H1 (cell line): ENCODE results near the gene TTPAL. TPM values are rescaled to one million over a fixed set of nuclear protein-coding genes. Genes with fewer than 3 reads are reported as not detected.

Experiments used
- CTCF ChIA-PET: fragments of 300-600 bp; sonication (Branson Sonifier 250); formaldehyde crosslinking; loops from one replicate; lab custom pipeline; 2021; ENCODE audit not compliant: partially characterized antibody; lab: Charles Lee
- POLR2A ChIA-PET: fragments of 300-600 bp; sonication (Branson Sonifier 250); formaldehyde crosslinking; loops from one replicate; lab custom pipeline; 2021; ENCODE audit warnings: inconsistent platforms; ENCODE audit not compliant: partially characterized antibody; lab: Charles Lee
- DNase-seq, 2 experiments: peaks; one replicate each; pipeline versions ENCODE4 v3.0.0 to v3.0.0-alpha.2; 2010 to 2022; ENCODE audit warnings: low spot score in 2 of 2, low read depth in 1 of 2, mixed read lengths in 1 of 2
- FAIRE-seq: peaks from 2 replicates; lab custom pipeline; 2011; peaks lifted over from hg19 to GRCh38; lab: Jason Lieb, UNC
- H2AFZ ChIP-seq: 2 replicates; pipeline ENCODE4 v1.8.1; 2012; ENCODE audit warnings: low read length, inconsistent platforms
- H2AK5ac ChIP-seq: 2 replicates; pipeline ENCODE4 v1.6.1; 2013; ENCODE audit warnings: low read depth, low read length
- H2BK120ac ChIP-seq: replicated peaks from 2 replicates; pipeline ENCODE3; 2013; ENCODE audit warnings: low read depth, low read length, inconsistent platforms
- H2BK12ac ChIP-seq: 2 replicates; pipeline ENCODE4 v1.6.1; 2013; ENCODE audit warnings: low read depth, low read length
- H2BK15ac ChIP-seq: 2 replicates; pipeline ENCODE4 v1.6.1; 2013; ENCODE audit warnings: low read length
- H2BK20ac ChIP-seq: 2 replicates; pipeline ENCODE4 v1.6.1; 2013; ENCODE audit warnings: low read length
- H2BK5ac ChIP-seq: 2 replicates; pipeline ENCODE4 v1.6.1; 2013; ENCODE audit warnings: low read depth, low read length
- H3K14ac ChIP-seq: 2 replicates; pipeline ENCODE4 v1.6.1; 2013; ENCODE audit warnings: inconsistent platforms; ENCODE audit not compliant: insufficient read length
- H3K18ac ChIP-seq: 2 replicates; pipeline ENCODE4 v1.6.1; 2013; ENCODE audit warnings: low read length; ENCODE audit errors: extremely low read depth
- H3K23ac ChIP-seq: 2 replicates; pipeline ENCODE4 v1.6.1; 2013; ENCODE audit warnings: inconsistent platforms; ENCODE audit not compliant: insufficient read length
- H3K23me2 ChIP-seq: 2 replicates; pipeline ENCODE4 v1.6.1; 2013; ENCODE audit warnings: low read depth, low read length
- H3K27ac ChIP-seq: 2 replicates; pipeline ENCODE4 v1.6.1; 2011; ENCODE audit warnings: low read depth, low read length, inconsistent platforms
- H3K27me3 ChIP-seq, 4 experiments: replicated peaks in 1 of 4; 1 replicate in 1 of 4; 2 replicates in 3 of 4; pipeline versions ENCODE4 v1.6.1 to v1.8.1; 2011 to 2013; ENCODE audit warnings: low read length in 3 of 4, mild to moderate bottlenecking in 3 of 4, inconsistent platforms in 2 of 4, mixed read lengths in 2 of 4, moderate library complexity in 1 of 4; ENCODE audit not compliant: control insufficient read depth in 3 of 4, insufficient read depth in 3 of 4; ENCODE audit errors: extremely low read depth in 1 of 4
- H3K36me3 ChIP-seq, 4 experiments: 2 replicates each; pipeline versions ENCODE4 v1.6.1 to v1.8.1; 2011 to 2013; ENCODE audit warnings: mild to moderate bottlenecking in 4 of 4, low read length in 3 of 4, moderate library complexity in 2 of 4, control low read depth in 1 of 4, inconsistent platforms in 1 of 4; ENCODE audit not compliant: insufficient read depth in 4 of 4, control insufficient read depth in 2 of 4
- H3K4ac ChIP-seq: replicated peaks from 2 replicates; pipeline ENCODE3; 2013; ENCODE audit warnings: low read length, low read depth, mixed read lengths, inconsistent platforms; ENCODE audit not compliant: insufficient read length
- H3K4me1 ChIP-seq, 4 experiments: replicated peaks in 1 of 4; 1 replicate in 1 of 4; 2 replicates in 3 of 4; pipeline versions ENCODE4 v1.6.1 to v1.8.1; 2011 to 2013; ENCODE audit warnings: low read length in 3 of 4, inconsistent platforms in 2 of 4, mixed read lengths in 1 of 4; ENCODE audit not compliant: insufficient read depth in 4 of 4, control insufficient read depth in 3 of 4
- H3K4me2 ChIP-seq, 2 experiments: 2 replicates each; pipeline versions ENCODE4 v1.6.1 to v1.8.1; 2011 to 2013; ENCODE audit warnings: low read depth in 2 of 2, low read length in 2 of 2, control low read depth in 1 of 2, inconsistent platforms in 1 of 2, mild to moderate bottlenecking in 1 of 2; ENCODE audit not compliant: insufficient read depth in 1 of 2
- H3K4me3 ChIP-seq, 4 experiments: fragments of 200-600, 300-600 bp in 1 of 4; sonication (generic), shearing (Covaris generic), sonication (Bioruptor Twin) in 1 of 4; 2 replicates each; pipeline versions ENCODE4 v1.5.1 to v1.8.1; 2011 to 2016; ENCODE audit warnings: low read length in 4 of 4, low read depth in 3 of 4, control low read depth in 2 of 4, inconsistent platforms in 2 of 4, mild to moderate bottlenecking in 2 of 4, mixed read lengths in 1 of 4, moderate library complexity in 1 of 4; ENCODE audit not compliant: insufficient read depth in 2 of 4; ENCODE audit errors: extremely low read depth in 1 of 4
- H3K56ac ChIP-seq: replicated peaks from 2 replicates; pipeline ENCODE3; 2013; ENCODE audit warnings: low read depth, mild to moderate bottlenecking, mixed read lengths, low read length, inconsistent platforms; ENCODE audit not compliant: insufficient read length
- H3K79me1 ChIP-seq: 2 replicates; pipeline ENCODE4 v1.6.1; 2013; ENCODE audit warnings: low read depth, low read length, control low read depth
- H3K79me2 ChIP-seq, 2 experiments: 2 replicates each; pipeline versions ENCODE4 v1.6.1 to v1.8.1; 2012 to 2013; ENCODE audit warnings: low read length in 2 of 2, mild to moderate bottlenecking in 2 of 2, inconsistent platforms in 1 of 2; ENCODE audit not compliant: insufficient read depth in 2 of 2, control insufficient read depth in 1 of 2
- H3K9ac ChIP-seq, 4 experiments: replicated peaks in 1 of 4; 1 replicate in 1 of 4; 2 replicates in 3 of 4; pipeline versions ENCODE4 v1.6.1 to v1.8.1; 2011 to 2013; ENCODE audit warnings: low read depth in 3 of 4, low read length in 3 of 4, control low read depth in 2 of 4, mild to moderate bottlenecking in 2 of 4, moderate library complexity in 2 of 4, inconsistent platforms in 1 of 4; ENCODE audit errors: extremely low read depth in 1 of 4
- H3K9me3 ChIP-seq, 2 experiments: 2 replicates each; pipeline versions ENCODE4 v1.6.1 to v1.8.1; 2012 to 2013; ENCODE audit warnings: mild to moderate bottlenecking in 2 of 2, moderate library complexity in 2 of 2, control low read depth in 1 of 2, inconsistent platforms in 1 of 2, low read depth in 1 of 2, low read length in 1 of 2, mixed read lengths in 1 of 2; ENCODE audit not compliant: insufficient read depth in 2 of 2
- H4K20me1 ChIP-seq, 2 experiments: replicated peaks in 1 of 2; 2 replicates each; pipeline versions ENCODE3 to v1.8.1; 2011 to 2013; ENCODE audit warnings: inconsistent platforms in 2 of 2, low read length in 2 of 2, mild to moderate bottlenecking in 1 of 2; ENCODE audit not compliant: insufficient read depth in 2 of 2, control insufficient read depth in 1 of 2
- H4K5ac ChIP-seq: 2 replicates; pipeline ENCODE4 v1.6.1; 2013; ENCODE audit warnings: low read length, low read depth, mixed read lengths, inconsistent platforms; ENCODE audit not compliant: insufficient read length
- H4K8ac ChIP-seq: 2 replicates; pipeline ENCODE4 v1.8.0; 2013; ENCODE audit warnings: mild to moderate bottlenecking, moderate library complexity, low read length, inconsistent platforms; ENCODE audit not compliant: insufficient read depth; ENCODE audit errors: extremely low read depth
- H4K91ac ChIP-seq: replicated peaks from 2 replicates; pipeline ENCODE3; 2013; ENCODE audit warnings: low read length, mixed read lengths, inconsistent platforms; ENCODE audit not compliant: insufficient read length
- BACH1 ChIP-seq: IDR thresholded peaks from 2 replicates; pipeline ENCODE4 v1.6.1; 2012; ENCODE audit warnings: low read length, improper control_type of control experiment
- CBX8 ChIP-seq: fragments of 300-800, 300-1000 bp; sonication (generic); IDR thresholded peaks from 2 replicates; pipeline ENCODE4 v1.7.1; 2016; ENCODE audit warnings: low read depth, low read length, borderline replicate concordance
- CHD1 ChIP-seq: IDR thresholded peaks from 2 replicates; pipeline ENCODE4 v1.6.1; 2012; ENCODE audit warnings: low read depth, low read length, improper control_type of control experiment
- CHD2 ChIP-seq: IDR thresholded peaks from 2 replicates; pipeline ENCODE4 v1.6.1; 2012; ENCODE audit warnings: low read length, improper control_type of control experiment
- CTBP2 ChIP-seq: IDR thresholded peaks from 2 replicates; pipeline ENCODE4 v1.7.0; 2011; ENCODE audit warnings: borderline replicate concordance, mild to moderate bottlenecking, moderate library complexity, mixed read lengths, low read length; ENCODE audit not compliant: insufficient read depth, insufficient read length
- GTF2F1 ChIP-seq: IDR thresholded peaks from 2 replicates; pipeline ENCODE4 v1.6.1; 2012; ENCODE audit warnings: low read depth, low read length, improper control_type of control experiment, borderline replicate concordance
- KDM4A ChIP-seq: IDR thresholded peaks from one replicate; pipeline ENCODE4 v1.7.1; 2012; ENCODE audit warnings: low read depth, mild to moderate bottlenecking, moderate library complexity, low read length, inconsistent platforms; ENCODE audit not compliant: severe bottlenecking
- NRF1 ChIP-seq: IDR thresholded peaks from 2 replicates; pipeline ENCODE4 v1.6.1; 2011; ENCODE audit warnings: mild to moderate bottlenecking, low read depth, low read length, improper control_type of control experiment
- POLR2AphosphoS5 ChIP-seq: IDR thresholded peaks from 2 replicates; pipeline ENCODE4 v1.6.1; 2011; ENCODE audit warnings: low read depth, low read length
- RFX5 ChIP-seq: IDR thresholded peaks from 2 replicates; pipeline ENCODE4 v1.6.1; 2011; ENCODE audit warnings: low read depth, low read length, improper control_type of control experiment, borderline replicate concordance
- SIN3A ChIP-seq, 2 experiments: IDR thresholded peaks in 1 of 2; conservative IDR thresholded peaks in 1 of 2; 2 replicates each; pipeline ENCODE4 v1.6.1; 2011 to 2012; ENCODE audit warnings: low read length in 2 of 2, improper control_type of control experiment in 1 of 2, low read depth in 1 of 2, mild to moderate bottlenecking in 1 of 2
- SIRT6 ChIP-seq: IDR thresholded peaks from one replicate; pipeline ENCODE4 v1.7.1; 2012; ENCODE audit warnings: low read length, inconsistent platforms
- SP4 ChIP-seq: IDR thresholded peaks from 2 replicates; pipeline ENCODE4 v1.6.1; 2012; ENCODE audit warnings: low read length, inconsistent platforms
- TEAD4 ChIP-seq: IDR thresholded peaks from 2 replicates; pipeline ENCODE4 v1.6.1; 2012; ENCODE audit warnings: low read depth, low read length, inconsistent platforms, mixed read lengths
- WGBS, 2 experiments: shearing (Covaris generic) in 1 of 2; methylation state at CpG; one replicate each; pipeline versions ENCODE4 v1.1.6 to v1.1.7; 2013 to 2015; ENCODE audit warnings: low lambda C conversion rate in 2 of 2, mixed read lengths in 2 of 2, inconsistent platforms in 1 of 2, low coverage in 1 of 2, missing lambda C conversion rate in 1 of 2; ENCODE audit not compliant: insufficient replicate concordance in 2 of 2, insufficient coverage in 1 of 2, insufficient read length in 1 of 2; ENCODE audit errors: extremely low coverage in 1 of 2, missing lambda C conversion rate in 1 of 2; 5-methylcytosine and 5-hydroxymethylcytosine counted together
- polyA plus RNA-seq, 7 experiments: library from polyadenylated mRNA; depleted of rRNA in 3 of 7; stranded (reverse) in 5 of 7; unstranded in 2 of 7; fragments of >200 nt in 5 of 7; fragments of 200-250 nt in 2 of 7; gene quantifications; 1 replicate in 5 of 7; 2 replicates in 1 of 7; 4 replicates in 1 of 7; pipeline versions ENCODE4 v1.2.1 to v1.2.3, GENCODE V29; 2011 to 2013; ENCODE audit warnings: missing spikeins in 2 of 7, mixed read lengths in 2 of 7
- total RNA-seq: library from RNA; stranded (reverse); fragmentation: NEBNext Ultra II Directional; extraction: Animal tissue kit (Norgen Biotek cat#: 25700); gene quantifications from 2 replicates; pipeline ENCODE4 v1.2.1, GENCODE V29; 2021
- TF ChIP-seq, protein P1 (sequence below): IDR thresholded peaks from 2 replicates; pipeline ENCODE4 v1.6.1; 2012; ENCODE audit warnings: inconsistent platforms

Gene TTPAL
- total and polyA plus RNA-seq, 2 of the 8 experiments (the other 6 are each of a cell fraction or from before 2014, with no cell fraction given) = 2.8 to 14.0 TPM

DNA sequence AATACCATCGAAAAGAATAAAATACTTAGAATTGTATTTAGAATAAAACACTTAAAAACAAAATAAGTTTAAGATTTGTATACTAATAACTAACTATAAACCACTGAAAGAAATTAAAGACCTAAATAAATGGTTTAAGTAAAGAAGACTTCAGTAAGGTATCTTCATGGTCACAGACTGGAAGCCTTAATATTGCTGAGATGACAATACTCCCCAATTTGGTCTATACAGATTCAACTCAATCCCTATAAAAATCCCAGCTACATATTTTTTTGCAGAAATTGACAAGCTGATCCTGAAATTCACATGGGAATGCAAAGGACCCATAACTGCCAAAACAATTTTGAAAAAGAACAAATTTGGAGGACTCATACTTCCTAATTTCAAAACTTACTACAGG, 27.3 kb downstream of the TTPAL start:
- Histone ChIP-seq H3K36me3 (peaks cover 12 to 44% (median 24%) of the 10 kb centered on the region in 4 experiments; a peak in 7 of 8 replicates), H2AFZ (no peak overlapping the region), H3K56ac (no peak overlapping the region), H4K5ac (no peak overlapping the region), H4K91ac (no peak overlapping the region), H3K14ac (no peak overlapping the region), H3K9ac (no peak overlapping the region), H3K4ac (no peak overlapping the region), H2BK120ac (no peak overlapping the region), H2BK5ac (no peak overlapping the region), H2BK20ac (no peak overlapping the region), H3K4me1 (no peaks in the 10 kb centered on the region), H4K20me1 (no peaks in the 10 kb centered on the region), H3K9me3 (no peaks in the 10 kb centered on the region), H3K4me2 (no peak overlapping the region), H3K27me3 (no peaks in the 10 kb centered on the region), H3K18ac (no peak overlapping the region), H2AK5ac (no peak overlapping the region), H3K79me1 (no peaks in the 10 kb centered on the region; the same call in 1 of the 2 replicates), H3K4me3 (no peak overlapping the region), H4K8ac (no peak overlapping the region), H3K79me2 (no peaks in the 10 kb centered on the region), H3K23ac (no peak overlapping the region), H3K27ac (no peak overlapping the region), H3K23me2 (no peaks in the 10 kb centered on the region; the same call in 1 of the 2 replicates), H2BK12ac (no peak overlapping the region), H2BK15ac (no peak overlapping the region)
- POLR2A ChIA-PET = interaction anchor here (0.7 to 1.7 kb wide), 4 partner anchors 13 to 22 kb away, joined by 3 to 4 read pairs (median 3); no protein-coding TSS in a partner anchor
- 70% methylated on average over 1 of the region's 1 CpG; no CpG with 5 or more reads in 1 of the 2 experiments for WGBS, 2 experiments
- FAIRE-seq (no peak), DNase-seq (no peak)
- CTCF ChIA-PET = interaction anchor here (2.1 kb wide), 1 partner anchor 100 kb away, joined by 7 read pairs; no protein-coding TSS in a partner anchor
- TF ChIP-seq CTBP2 (no peak), KDM4A (no peak), RFX5 (no peak), CBX8 (no peak), POLR2AphosphoS5 (no peak), GTF2F1 (no peak), CHD1 (no peak), CHD2 (no peak), SP4 (no peak), SIN3A (conservative IDR thresholded peaks at IDR 0.05 in 1 of 2, IDR thresholded peaks at IDR 0.05 in 1 of 2; ENCODE audit: low read depth in 1 of 2, low read length in 2 of 2) (no peak), NRF1 (no peak), BACH1 (no peak), TEAD4 (no peak), SIRT6 (no peak)
- TF ChIP-seq, protein P1, sequence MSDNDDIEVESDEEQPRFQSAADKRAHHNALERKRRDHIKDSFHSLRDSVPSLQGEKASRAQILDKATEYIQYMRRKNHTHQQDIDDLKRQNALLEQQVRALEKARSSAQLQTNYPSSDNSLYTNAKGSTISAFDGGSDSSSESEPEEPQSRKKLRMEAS = no peak
